NCI-H2196 treated with DMSO at 0.1 percent for 48 hours (cell line): ENCODE measurements around the gene SLC39A2.
"Not testable (repeated sequence)": the region's sequence is repeated elsewhere in the genome, so short reads cannot be mapped to it uniquely, and the experiment has no call there.

Experiments used
- DNase-seq: peaks from one replicate; lab custom pipeline; 2025; ENCODE audit not compliant: unreplicated experiment; lab: John Stamatoyannopoulos, UW

Gene SLC39A2

DNA sequence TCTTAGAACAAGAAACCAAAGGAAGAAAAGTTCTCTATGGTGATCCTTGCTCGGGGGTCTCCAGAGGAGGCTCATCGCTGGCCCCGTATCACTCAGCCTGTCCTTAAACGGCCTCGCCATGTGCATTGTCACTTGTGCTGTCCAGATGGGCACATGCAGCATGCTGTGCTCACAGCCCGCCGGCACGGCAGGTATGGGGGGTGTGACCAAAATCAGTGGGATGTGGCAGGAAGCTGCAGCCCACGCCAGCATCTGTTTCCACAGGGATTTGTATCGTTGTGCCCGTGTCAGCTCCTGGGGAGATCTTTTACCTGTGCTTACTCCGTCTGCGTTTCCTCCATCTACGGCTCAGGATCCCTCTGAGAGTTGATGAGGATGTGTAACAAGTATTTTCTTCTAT, 2.6 kb upstream of the SLC39A2 start:
- no peak for DNase-seq

DNA sequence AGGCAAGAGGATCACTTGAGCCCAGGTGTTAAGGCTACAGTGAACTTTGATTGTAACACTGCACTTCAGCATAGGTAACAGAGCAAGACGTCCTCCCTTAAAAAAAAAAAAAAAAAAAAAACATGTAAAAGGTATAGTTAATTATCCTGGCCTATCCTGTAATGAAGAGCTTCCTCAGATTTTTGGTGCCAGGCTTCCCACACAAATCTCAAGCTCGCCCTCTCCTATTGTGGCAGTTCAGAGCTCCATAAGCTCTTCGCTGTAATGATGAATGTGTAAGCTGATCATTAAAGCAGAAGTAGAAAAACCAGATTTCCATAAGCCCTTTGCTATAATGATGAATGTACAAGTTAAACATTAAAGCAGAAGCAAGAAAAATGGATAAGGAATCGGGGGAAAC, 2.0 kb upstream of the SLC39A2 start:
- no peak for DNase-seq

DNA sequence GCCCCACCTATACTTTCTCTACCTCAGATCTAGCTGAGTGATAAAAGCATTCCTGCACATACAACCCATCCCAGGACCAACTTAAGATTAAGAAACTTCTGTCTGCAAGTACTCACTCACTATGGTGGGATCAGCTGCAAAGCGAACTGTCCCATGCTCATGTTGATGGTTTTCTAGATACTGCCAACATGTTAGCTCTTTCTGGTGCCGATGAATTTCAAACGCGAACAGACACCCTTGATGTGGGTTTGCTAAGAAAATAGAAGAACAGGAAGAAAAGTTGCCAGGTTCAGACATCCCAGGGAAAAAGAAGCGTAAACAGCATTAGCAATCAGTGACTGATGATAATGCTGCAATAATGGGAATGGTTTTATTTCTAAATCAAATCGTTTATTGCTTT, 1.5 kb upstream of the SLC39A2 start:
- DNase-seq = no peak

DNA sequence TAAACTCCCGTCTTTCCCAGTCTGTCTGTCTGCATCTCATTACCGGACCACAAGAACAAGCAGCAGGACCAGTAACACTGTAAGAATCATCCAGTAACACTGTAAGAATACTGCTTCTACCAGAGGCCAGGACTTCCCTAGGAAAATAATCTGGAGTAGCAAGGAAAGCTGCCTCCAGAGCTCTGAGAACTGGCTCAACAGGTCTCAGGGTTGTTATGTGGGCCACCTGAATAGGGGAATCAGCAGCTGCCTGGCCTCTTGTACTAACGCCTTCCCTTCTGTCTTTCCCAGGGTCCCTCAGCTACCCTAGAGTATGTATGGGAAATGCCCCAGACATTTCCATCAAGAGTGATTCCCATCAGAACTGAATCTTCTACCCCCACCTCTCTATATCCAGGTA, 954 bp upstream of the SLC39A2 start:
- DNase-seq = no peak

DNA sequence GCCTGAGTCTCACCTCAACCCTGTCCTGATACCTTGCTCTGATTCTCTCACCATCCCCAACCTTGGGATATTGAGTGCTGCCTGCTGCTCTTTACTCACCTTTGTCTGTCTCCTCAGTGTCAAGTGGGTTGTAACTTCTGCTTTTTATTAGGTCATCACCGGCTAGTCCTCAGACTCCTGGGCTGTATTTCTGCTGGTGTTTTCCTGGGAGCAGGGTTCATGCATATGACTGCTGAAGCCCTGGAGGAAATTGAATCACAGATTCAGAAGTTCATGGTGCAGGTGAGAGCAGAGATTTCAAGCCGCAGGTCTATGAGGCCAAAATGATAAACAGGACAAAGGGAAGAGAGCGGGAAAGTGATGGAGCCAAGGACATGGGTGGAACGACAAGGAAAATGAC, 498 bp downstream of the SLC39A2 start:
- no peak for DNase-seq

DNA sequence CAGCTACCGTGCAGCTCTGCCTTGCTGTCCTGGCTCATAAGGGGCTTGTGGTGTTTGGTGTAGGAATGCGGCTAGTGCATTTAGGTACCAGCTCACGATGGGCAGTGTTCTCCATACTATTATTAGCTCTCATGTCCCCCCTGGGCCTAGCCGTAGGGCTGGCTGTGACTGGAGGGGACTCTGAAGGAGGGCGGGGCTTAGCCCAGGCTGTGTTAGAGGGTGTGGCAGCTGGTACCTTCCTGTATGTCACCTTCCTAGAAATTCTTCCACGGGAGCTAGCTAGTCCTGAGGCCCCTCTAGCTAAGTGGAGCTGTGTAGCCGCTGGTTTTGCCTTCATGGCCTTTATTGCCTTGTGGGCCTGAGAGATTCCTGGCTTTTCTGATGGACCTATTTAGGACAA, 2.1 kb downstream of the SLC39A2 start:
- DNase-seq = no peak

DNA sequence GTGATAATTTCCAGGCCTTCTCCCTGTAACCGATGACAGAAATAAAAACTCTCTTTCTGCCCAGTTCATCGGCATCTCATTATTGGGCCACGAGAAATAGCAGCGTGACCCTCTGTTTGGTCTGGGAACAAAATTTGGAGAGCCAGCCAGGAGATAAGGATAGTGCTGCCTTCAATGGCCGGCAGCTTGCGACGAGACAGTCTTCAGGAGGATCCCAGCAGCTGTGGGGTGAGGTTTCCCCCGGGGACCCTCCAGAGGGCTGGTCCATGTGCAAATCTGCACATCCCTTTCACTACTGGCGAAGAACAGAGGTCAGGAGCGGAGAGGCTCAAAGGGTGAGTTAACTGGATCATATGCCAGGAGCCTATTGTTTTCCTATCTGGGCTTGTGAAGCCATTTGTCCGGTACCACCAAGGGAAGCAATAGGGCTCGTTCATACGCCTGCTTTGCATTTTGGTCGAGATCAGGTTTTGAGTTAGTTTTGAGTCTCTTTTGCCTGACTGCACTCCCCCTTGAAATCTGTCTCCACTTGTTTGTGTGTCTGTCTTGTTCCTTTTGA, 4.8 kb downstream of the SLC39A2 start:
- no peak for DNase-seq

DNA sequence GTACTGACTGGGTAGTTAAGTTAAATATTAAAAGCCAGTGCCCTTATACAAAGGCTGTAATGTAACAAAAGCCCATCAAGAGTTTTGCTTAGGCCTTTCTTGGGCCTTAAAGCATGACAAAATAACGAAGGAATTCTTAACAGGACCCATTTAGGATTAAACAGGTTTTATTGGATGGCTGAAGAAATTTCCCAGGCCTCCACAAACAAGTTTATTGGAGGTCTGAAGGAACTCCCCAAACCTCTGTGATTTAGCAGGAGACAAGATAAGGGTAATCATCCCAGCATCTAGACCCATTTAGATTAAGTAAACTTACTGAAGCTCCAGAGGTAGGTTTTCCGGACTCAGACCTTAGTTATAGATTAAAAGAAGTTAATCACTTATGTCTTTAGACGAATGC, 10.6 kb downstream of the SLC39A2 start:
- not testable (repeated sequence) for DNase-seq

DNA sequence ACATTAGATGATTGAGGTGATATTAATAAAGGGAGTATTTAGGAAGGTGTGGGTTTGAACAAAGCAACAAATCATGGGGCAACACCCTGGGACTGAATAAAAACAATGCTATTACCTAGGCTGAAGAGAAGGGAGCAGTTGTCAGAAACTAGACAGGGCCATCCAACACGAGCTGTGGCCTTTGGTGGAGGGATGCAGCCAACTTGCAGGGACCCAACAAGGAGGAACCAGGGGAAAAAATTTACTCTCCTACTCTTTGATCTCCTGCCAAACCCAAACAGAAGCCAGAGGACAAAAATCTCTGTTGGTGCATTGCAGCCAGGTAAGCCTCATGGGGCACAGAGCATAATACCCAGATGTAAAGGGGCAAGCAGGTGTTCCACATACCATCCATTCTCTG, 12.0 kb downstream of the SLC39A2 start:
- no peak for DNase-seq

DNA sequence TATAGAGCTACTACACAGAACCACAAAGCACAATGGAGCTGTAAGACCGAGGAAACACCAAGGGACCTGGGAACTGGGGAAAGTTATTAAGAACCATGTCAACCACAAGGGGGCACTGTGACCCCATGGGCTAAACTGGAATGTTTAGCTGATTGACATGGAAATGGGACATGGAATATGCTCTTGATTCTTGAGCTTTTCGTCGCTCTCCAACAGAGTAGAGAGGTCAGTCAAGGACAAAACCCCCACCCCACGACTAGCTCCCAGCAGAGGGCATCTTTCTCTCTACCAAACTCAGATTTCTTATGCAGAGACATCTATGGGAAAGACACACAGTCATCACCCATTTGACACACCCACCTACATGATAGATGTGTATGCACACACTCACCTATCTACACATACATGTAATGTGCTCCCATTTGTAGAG, 15.7 kb downstream of the SLC39A2 start:
- DNase-seq = peak; percentile 68

DNA sequence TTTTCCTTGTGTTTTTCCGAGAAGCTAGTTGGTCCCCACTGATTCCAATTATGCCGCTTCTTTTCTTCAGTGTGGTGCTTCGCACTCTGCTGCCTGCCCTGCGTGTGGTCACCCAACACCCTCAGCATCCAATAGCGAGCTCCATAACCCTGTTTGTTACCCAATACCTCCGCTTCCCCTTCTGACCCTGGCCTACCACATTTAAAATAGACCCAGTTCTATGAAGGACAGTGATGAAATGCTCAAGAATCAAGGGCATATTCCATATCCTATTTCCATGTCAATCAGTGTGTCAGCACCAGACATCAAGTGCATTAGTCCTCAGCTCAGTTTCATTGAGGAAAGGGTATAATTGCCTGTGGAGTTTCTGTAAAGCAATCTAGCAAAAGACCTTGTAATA, 16.2 kb downstream of the SLC39A2 start:
- DNase-seq = no peak

DNA sequence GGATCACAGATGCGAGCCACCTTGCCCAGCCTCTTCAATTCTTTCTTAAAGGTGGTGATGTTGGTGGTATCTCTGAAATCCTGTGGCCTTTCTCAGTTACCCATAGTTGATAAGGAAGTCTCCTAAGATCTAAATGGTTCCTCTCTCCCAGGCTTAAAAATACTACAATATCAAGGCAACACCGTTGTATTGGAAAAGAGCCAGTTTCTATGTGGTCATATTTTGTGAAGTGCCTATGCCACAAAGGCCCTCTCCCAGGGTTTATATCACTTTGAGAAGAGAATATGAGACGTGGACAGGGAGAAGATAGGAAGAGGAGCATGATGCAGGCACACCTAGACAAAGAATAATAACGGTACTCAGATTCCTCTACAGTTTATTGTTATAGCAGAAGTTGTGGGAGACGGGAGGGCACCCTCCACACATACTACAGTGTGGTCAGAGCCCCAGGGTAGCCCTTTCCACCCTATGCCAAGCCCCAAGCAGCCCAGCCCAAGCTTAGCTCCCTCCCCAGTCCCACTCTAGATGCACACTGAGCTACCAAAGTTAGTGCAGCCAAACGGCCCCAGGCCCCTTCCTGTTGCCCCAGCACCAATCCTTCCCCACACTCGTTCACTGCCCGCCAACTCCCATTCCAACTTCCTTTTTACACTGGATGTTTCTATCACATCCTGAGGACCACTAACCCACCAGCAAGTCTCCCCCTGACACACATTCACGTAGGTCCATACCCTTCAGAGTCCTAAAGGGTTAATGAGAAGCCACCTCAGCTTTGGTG, 17.5 kb downstream of the SLC39A2 start:
- no peak for DNase-seq

DNA sequence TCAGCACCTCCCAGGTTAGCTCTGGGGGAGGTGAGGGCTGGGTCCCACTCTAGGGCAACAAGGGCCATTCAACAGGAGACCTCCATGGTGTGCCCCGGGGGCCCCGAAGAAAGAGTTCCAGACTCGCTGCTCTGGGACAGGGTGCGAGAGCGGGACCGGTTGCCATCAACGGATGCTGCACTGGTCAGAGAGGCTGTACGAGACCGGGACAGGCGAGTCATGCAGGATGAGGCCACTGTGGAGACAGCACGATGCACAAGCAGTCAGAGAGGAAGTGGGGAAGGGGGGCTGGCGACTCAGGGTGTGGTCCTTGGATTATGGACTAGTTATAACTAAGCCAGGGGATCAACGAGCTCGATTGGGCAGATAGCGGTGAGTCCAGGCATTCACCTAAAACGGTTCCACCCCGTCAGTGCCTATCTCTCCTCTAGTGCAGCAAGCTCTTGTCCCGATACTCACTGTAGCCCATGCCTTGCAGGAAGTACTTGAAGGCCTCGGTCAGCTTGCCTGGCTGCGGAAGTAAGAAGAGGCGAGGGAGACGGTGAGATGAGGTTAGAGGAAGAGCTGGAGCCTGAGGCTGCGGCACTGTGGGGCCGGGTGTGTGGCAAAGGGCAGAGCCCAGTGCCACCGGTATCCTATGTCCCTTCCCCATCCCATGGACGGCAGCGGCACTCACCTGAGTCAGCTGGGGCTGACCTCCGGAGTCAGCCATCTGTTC, 18.6 kb downstream of the SLC39A2 start:
- no peak for DNase-seq

DNA sequence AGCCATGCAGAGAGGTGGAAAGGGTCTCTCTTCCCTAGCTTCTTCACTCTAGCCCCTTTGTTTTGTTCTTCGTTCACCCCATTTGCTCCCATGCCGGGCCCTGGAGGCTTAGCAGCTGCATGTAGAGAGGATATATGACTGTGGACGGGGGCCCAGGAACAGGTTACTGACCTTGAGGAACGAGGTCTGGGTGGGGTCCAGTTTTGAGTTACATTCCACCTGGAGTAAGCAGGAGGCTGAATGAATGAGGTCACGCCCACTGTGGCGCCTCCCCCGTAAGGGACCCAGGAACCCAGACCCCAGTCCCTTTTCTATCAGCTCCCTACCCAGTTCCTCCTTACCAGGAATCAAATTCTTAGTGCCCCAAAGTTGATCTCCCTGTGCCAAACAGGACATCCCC, 19.2 kb downstream of the SLC39A2 start:
- DNase-seq = no peak

DNA sequence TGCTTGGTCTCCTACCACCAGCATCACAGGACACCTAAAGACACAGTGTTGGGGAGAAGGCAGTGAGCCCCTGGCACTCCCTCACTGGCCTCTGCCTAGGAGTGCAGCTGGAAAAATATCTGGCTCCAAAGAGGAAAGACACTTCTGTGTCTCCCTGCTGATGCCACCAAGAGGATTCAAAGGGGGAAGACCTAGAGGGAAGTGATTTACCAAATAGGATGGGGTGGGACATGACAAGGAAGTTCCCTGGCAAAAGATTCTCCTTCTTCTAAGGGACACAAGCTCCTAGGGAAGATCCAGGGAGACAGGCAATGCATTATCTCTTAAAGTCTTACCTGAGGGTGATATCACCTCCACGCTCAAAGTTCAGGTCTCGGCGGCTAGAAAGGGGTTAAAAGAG, 19.7 kb downstream of the SLC39A2 start:
- DNase-seq = no peak

DNA sequence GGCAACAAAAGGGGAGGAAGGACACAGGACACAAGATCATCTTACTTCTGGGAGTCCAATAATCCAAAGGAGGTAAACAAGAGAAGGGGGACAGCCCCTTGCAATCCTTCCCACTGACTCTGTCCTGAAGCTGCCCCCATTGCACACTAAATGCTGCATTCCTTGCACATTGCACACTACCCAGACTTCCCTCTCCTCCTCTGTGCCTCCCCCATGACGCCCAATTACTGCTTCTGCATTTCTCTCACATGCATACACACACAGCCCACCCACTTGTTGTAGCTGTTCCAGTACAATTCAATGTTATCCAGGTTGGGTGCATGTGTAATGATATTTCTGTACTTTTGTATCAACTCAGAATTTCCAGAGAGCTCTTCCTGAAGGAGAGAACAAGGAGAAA, 20.3 kb downstream of the SLC39A2 start:
- DNase-seq = no peak

DNA sequence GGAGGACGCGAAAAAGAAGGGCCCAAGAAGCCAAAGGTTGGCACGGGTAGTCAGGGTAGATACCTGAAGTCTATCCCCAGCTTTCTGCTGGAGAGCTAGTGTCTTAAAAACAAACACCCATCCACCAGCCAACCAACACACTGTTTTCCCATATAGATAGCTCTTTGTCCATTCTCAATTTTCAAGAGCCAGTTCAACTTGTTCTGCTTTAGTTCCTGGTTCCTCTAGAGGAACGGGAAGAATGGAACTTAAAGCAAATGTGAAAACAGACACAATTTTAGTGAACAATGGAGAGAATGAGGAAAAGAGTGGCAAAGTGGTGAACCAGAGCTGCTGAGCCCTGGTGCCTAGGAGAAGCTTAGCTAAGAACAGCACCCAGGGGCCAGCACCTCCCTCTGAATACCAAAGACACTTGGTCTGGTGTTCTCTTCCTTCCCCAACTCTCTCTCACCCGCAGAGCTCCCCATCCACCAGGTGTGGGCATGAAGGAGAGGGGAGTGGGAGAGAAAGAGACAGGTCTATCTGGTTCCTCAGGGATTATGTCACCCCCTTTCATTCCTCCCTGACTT, 22.0 kb downstream of the SLC39A2 start:
- no peak for DNase-seq

DNA sequence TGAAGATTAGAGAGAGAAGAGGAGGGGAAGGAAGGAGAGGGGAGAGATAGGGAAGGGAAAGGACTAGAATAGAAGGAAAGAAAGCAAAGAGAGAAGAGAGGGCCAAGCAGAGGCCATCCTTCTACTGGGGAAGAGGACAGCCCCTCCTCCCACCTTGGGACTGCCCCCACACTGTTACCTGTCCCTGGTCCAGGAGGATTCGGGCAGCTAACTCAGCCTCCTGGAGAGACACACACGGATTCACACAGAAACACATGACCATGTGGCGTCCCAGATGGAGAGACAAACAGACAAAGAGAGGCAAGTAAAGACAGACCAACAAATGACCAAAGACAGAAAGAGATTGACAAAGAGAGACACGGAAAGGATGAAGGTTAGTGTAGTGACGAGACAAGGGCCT, 23.6 kb downstream of the SLC39A2 start:
- DNase-seq = no peak

DNA sequence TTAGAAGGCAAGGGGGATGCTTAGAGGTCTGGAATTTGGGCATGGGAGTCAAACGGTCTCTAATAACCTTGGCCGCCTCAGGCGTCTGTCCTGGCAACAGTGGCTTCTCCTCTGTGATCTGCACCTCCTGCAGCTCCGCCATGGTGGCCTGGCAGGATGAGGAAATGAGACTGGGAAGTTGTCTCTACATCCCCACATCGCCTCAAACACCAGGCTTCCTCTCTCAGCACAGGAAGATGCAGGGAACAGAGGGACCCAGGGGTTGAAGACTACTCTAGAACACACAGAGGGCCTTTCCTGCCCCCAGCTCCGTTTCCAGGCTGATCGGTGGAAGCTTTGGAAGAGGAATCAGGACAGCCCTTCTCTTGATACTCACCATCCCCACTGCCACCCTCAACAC, 24.1 kb downstream of the SLC39A2 start:
- no peak for DNase-seq

DNA sequence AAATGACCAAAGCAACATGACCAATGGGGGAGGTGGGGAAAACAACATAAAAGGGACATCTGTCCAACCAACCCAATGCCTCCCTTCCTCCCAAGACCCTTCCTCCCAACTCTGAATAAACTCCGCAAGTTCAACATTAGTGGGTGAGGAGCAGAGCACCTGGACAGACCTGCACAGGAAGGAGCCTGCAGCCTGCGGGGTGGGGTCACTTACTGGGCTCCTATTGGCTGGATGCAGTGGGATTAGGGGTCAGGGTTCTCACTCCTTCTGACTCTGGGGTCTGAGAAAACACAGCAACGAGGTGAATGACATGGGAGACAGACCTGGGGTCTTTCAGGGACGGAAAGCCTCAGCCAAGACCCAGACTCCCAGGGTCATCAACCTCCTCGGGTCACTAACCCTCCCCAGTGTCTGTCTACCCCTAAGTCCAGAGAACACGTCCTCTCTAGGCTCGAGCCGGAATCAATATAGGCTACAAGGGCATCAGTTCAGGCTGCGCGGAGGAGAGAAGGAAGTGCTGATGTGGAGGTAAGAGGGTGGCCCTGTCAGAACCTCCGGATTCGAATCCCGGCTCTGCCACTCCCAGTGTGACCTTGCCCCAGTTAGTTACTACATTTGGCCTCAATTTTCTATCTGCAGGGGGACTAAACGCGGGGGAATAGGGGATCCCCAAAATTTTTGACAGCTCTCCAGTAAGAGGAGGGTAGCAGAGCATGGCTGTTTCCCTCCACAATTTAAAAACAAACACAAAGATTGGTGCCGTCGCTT, 24.9 kb downstream of the SLC39A2 start:
- no peak for DNase-seq
